Neural cell (in vitro differentiated cells): ENCODE results near the gene ITIH4. TPM values are rescaled to one million over a fixed set of nuclear protein-coding genes. Genes with fewer than 3 reads are reported as not detected.

ENCODE experiments used
- H2AFZ ChIP-seq: fragments of 200-600, 300-800 bp; sonication (generic), shearing (Covaris generic); 2 replicates; pipeline ENCODE4 v1.6.0; 2014; ENCODE audit warnings: low read depth, mild to moderate bottlenecking, antibody characterized with exemption, low read length, moderate library complexity
- H3F3A ChIP-seq: fragments of 200-600 bp; shearing (Covaris generic); 2 replicates; pipeline ENCODE4 v1.6.1; 2016; ENCODE audit warnings: mild to moderate bottlenecking, moderate library complexity, mixed read lengths, antibody characterized with exemption, low read length; ENCODE audit not compliant: insufficient read depth, poor library complexity, severe bottlenecking
- H3K27ac ChIP-seq: fragments of 200-600, 300-800 bp; sonication (generic), shearing (Covaris generic); 2 replicates; pipeline ENCODE4 v1.5.1; 2014; ENCODE audit warnings: mild to moderate bottlenecking, low read length, moderate library complexity
- H3K27me3 ChIP-seq: fragments of 300-800, 200-600 bp; sonication (generic), shearing (Covaris generic); 2 replicates; pipeline ENCODE4 v1.6.0; 2014; ENCODE audit warnings: mild to moderate bottlenecking, low read depth, low read length, moderate library complexity; ENCODE audit not compliant: insufficient read depth
- H3K36me3 ChIP-seq: fragments of 300-800, 200-600 bp; sonication (generic), shearing (Covaris generic); 2 replicates; pipeline ENCODE4 v1.5.1; 2014; ENCODE audit warnings: mild to moderate bottlenecking, antibody characterized with exemption, low read length, moderate library complexity; ENCODE audit not compliant: insufficient read depth
- H3K4me2 ChIP-seq: fragments of 300-800, 200-600 bp; sonication (generic), shearing (Covaris generic); 2 replicates; pipeline ENCODE4 v1.6.0; 2014; ENCODE audit warnings: mild to moderate bottlenecking, low read length
- H3K4me3 ChIP-seq: fragments of 300-800, 200-600 bp; sonication (generic), shearing (Covaris generic); 2 replicates; pipeline ENCODE4 v1.5.1; 2014; ENCODE audit warnings: mild to moderate bottlenecking, low read length, moderate library complexity
- H3K79me2 ChIP-seq: fragments of 200-600 bp; shearing (Covaris generic); replicated peaks from 2 replicates; pipeline ENCODE4 v1.6.0; 2014; ENCODE audit warnings: mild to moderate bottlenecking, low read length, moderate library complexity; ENCODE audit not compliant: insufficient read depth
- H3K9ac ChIP-seq: fragments of 300-800, 200-600 bp; sonication (generic), shearing (Covaris generic); 2 replicates; pipeline ENCODE4 v1.6.1; 2016; ENCODE audit warnings: mild to moderate bottlenecking, low read length, mixed read lengths
- H3K9me2 ChIP-seq: fragments of 200-600 bp; shearing (Covaris generic); 2 replicates; pipeline ENCODE4 v1.6.1; 2016; ENCODE audit warnings: mild to moderate bottlenecking, low read length, mixed read lengths; ENCODE audit not compliant: insufficient read depth
- H3K9me3 ChIP-seq: fragments of 200-600, 300-800 bp; sonication (generic), shearing (Covaris generic); 2 replicates; pipeline ENCODE4 v1.6.1; 2016; ENCODE audit warnings: mild to moderate bottlenecking, mixed run types, low read length, moderate library complexity, mixed read lengths
- H4K20me1 ChIP-seq: fragments of 200-600 bp; shearing (Covaris generic); 2 replicates; pipeline ENCODE4 v1.6.1; 2016; ENCODE audit warnings: mild to moderate bottlenecking, mixed run types; ENCODE audit not compliant: insufficient read depth
- CTCF ChIP-seq: fragments of 450-650 bp; IDR thresholded peaks from 2 replicates; pipeline ENCODE4 v1.5.1; 2014; ENCODE audit warnings: antibody characterized with exemption, mild to moderate bottlenecking, moderate library complexity; ENCODE audit not compliant: poor library complexity, severe bottlenecking
- EP300 ChIP-seq: fragments of 450-650 bp; conservative IDR thresholded peaks from 2 replicates; pipeline ENCODE4 v1.6.1; 2014; ENCODE audit warnings: antibody characterized with exemption, mild to moderate bottlenecking, moderate library complexity; ENCODE audit not compliant: poor library complexity, severe bottlenecking
- EZH2 ChIP-seq: fragments of 200-600, 300-800 bp; shearing (Covaris generic), sonication (generic); IDR thresholded peaks from 2 replicates; pipeline ENCODE4 v1.6.1; 2014; ENCODE audit warnings: antibody characterized with exemption, low read length, borderline replicate concordance, mild to moderate bottlenecking; ENCODE audit not compliant: insufficient read depth, poor library complexity, severe bottlenecking
- MXI1 ChIP-seq: fragments of 450-650 bp; conservative IDR thresholded peaks from 2 replicates; pipeline ENCODE4 v1.6.1; 2014; ENCODE audit warnings: antibody characterized with exemption, mild to moderate bottlenecking; ENCODE audit not compliant: poor library complexity, severe bottlenecking
- POLR2AphosphoS5 ChIP-seq: IDR thresholded peaks from 2 replicates; pipeline ENCODE4 v1.6.1; 2012
- RAD21 ChIP-seq: fragments of 450-650 bp; conservative IDR thresholded peaks from 2 replicates; pipeline ENCODE4 v1.6.1; 2014; ENCODE audit warnings: antibody characterized with exemption, mild to moderate bottlenecking, moderate library complexity
- REST ChIP-seq: IDR thresholded peaks from 2 replicates; pipeline ENCODE4 v1.6.1; 2012; ENCODE audit warnings: borderline replicate concordance
- SMC3 ChIP-seq: fragments of 450-650 bp; conservative IDR thresholded peaks from 2 replicates; pipeline ENCODE4 v1.6.1; 2014; ENCODE audit warnings: antibody characterized with exemption, mild to moderate bottlenecking, moderate library complexity; ENCODE audit not compliant: poor library complexity
- TAF1 ChIP-seq: IDR thresholded peaks from 2 replicates; pipeline ENCODE4 v1.6.1; 2012; ENCODE audit warnings: low read depth
- polyA plus RNA-seq: library from polyadenylated mRNA; depleted of rRNA; stranded (reverse); fragments of >200 nt; gene quantifications from 2 replicates; pipeline ENCODE4 v1.2.3, GENCODE V29; 2014

Gene ITIH4
- polyA plus RNA-seq, 1 donor from 2014 or later, result 16.3 TPM

- Histone ChIP-seq H3K9me3 (no peaks in the 10 kb centered on the region), H3K4me3 (no peak overlapping the region), H3F3A (no peaks in the 10 kb centered on the region), H3K9ac (no peak overlapping the region), H3K27me3 (no peaks in the 10 kb centered on the region), H3K9me2 (no peaks in the 10 kb centered on the region), H3K4me2 (no peak overlapping the region), H3K79me2 (no peaks in the 10 kb centered on the region), H3K36me3 (no peaks in the 10 kb centered on the region), H3K27ac (no peak overlapping the region), H2AFZ (no peak overlapping the region), H4K20me1 (no peaks in the 10 kb centered on the region)
- TF ChIP-seq RAD21 (no peak), EP300 (no peak), CTCF (no peak), TAF1 (no peak), REST (no peak), MXI1 (no peak), EZH2 (no peak)
Measured at GRCh38 chr3:52877085-52877484, 46.6 kb upstream of the ITIH4 start.

GRCh38 chr3:52874864-52875587, 44.6 kb upstream of the ITIH4 start:
- Histone ChIP-seq H3K9ac (no peak overlapping the region), H3K36me3 (no peaks in the 10 kb centered on the region), H3K9me3 (no peaks in the 10 kb centered on the region), H3K27ac (no peak overlapping the region), H3K4me3 (no peak overlapping the region), H3K9me2 (no peaks in the 10 kb centered on the region), H3K4me2 (no peak overlapping the region), H3F3A (no peaks in the 10 kb centered on the region), H2AFZ (no peak overlapping the region), H4K20me1 (no peaks in the 10 kb centered on the region), H3K27me3 (no peaks in the 10 kb centered on the region), H3K79me2 (no peaks in the 10 kb centered on the region)
- TF ChIP-seq TAF1, result no peak
- no peak for TF ChIP-seq MXI1
- TF ChIP-seq POLR2AphosphoS5, result no peak
- no peak for TF ChIP-seq EP300
- no peak for TF ChIP-seq RAD21
- no peak for TF ChIP-seq CTCF
- TF ChIP-seq REST, result no peak
- TF ChIP-seq SMC3, result no peak
- no peak for TF ChIP-seq EZH2
